Amniotic stem cell (primary cell): ENCODE measurements around the gene HHAT.
"Not testable (repeated sequence)": the region's sequence is repeated elsewhere in the genome, so short reads cannot be mapped to it uniquely, and the experiment has no call there.

Source experiments
- DNase-seq: peaks from one replicate; lab custom pipeline; 2025; lab: John Stamatoyannopoulos, UW

The HHAT gene

DNA sequence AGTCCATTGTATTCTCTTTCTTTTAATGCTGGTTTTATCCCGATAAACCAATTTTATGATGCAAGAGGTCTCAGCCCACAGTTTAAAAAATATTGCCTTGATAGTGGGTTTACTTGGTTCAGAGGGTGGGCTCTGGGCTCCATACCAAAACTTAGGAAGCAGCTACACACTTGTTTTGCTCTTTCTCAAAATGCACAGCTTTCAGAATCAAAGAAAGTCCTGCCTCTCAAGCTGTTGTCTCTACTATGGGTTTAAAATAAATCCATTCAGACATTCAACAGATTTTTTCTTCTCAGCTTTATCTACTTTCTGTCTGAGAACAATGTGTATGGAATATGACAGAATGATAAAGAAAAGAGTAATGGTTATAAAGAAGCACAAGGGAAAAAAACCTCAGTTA lies 14.8 kb upstream of the HHAT start:
- no peak for DNase-seq

DNA sequence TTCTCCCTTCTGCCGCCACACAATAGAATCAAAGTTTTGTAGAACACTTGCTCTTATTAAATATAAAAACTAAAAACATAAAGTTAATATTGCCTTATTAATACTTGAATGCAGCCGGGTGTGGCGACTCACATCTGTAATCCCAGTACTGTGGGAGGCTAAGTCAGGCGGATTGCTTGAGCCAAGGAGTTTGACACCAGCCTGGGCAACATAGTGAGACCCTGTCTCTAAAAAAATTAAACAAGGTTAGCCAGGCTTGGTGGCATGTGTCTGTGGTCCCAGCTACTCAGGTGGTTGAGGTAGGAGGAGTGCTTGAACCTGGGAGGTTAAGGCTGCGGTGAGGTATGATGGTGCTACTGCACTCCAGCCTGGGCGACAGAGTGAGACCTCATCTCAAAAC lies 13.2 kb upstream of the HHAT start:
- no peak for DNase-seq

DNA sequence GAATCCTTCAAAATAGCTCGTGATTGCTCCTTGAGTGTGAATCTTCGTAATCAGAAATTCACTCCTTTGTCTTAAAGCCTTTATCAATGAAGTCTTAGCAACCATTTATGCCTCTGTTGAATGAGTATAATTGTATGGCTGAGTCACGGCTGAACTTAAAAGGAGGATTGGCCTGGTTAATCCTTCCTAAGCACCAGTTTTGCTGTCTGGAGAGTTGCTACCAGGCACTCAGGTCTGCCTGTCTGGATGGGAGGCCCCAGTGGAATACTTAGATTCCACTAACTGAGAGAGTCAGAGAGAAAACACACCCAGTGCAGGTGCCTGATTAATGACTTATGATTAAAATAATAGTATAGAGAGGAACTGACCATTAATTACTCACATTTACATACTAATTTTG lies 7.6 kb upstream of the HHAT start:
- no peak for DNase-seq

DNA sequence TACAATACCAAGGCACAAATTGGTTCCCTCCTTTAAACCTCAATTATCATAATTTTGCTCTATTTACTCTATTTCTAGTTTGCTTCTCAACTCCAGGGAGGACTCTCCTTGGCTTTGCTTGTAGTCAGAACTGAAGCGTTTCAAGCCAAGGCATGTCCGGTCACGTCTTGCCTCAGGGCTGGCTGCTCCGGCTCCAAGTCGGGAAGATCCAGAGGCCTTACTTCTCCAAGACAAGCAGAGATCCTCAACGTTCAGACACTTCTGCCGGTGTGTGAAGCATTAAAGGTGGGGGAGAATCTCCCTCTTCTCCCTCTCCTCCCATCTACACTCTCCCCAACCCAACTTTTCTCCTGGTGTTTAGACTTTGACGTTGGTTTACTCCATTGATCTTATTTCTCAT lies 7.2 kb upstream of the HHAT start:
- no peak for DNase-seq

DNA sequence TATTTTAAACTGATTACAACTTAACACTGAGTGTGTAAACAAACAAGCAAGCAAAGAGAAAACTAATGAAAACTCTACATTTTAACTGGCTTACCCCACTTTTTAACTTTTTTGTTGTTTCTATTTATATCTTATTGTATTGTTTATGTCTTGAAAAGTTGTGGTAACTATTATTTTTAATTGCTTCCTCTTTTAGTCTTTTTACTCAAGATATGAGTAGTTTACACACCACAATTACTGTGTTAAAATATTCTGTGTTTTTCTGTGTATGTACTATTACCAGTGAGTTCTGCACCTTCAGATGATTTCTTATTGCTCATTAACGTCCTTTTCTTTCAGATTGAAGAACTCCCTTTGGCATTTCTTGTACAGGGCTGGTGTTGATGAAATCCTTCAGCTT lies 4.7 kb upstream of the HHAT start:
- DNase-seq: no peak

DNA sequence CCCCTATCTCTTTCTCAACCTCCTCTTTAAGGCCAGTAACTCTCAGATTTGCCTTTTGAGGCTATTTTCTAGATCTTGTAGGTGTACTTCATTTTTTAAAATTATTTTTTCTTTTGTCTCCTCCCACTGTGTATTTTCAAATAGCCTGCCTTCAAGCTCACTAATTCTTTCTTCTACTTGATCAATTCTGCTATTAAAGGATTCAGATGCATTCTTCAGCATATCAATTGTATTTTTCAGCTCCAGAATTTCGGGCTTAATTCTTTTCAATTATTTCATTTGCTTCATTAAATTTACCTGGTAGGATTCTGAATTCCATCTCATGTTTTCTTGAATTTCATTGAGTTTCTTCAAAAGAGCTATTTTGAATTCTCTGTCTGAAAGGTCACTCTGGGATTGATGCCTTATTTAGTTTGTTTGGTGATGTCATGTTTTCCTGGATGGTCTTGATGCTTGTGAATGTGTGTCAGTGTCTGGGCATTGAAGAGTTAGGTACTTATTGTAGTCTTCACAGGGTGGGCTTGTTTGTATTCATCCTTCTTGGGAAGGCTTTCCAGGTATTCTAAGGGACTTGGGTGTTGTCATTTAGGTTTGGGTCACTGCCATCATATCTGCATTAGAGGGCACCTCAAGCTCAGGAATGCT lies 3.6 kb upstream of the HHAT start:
- DNase-seq: no peak

DNA sequence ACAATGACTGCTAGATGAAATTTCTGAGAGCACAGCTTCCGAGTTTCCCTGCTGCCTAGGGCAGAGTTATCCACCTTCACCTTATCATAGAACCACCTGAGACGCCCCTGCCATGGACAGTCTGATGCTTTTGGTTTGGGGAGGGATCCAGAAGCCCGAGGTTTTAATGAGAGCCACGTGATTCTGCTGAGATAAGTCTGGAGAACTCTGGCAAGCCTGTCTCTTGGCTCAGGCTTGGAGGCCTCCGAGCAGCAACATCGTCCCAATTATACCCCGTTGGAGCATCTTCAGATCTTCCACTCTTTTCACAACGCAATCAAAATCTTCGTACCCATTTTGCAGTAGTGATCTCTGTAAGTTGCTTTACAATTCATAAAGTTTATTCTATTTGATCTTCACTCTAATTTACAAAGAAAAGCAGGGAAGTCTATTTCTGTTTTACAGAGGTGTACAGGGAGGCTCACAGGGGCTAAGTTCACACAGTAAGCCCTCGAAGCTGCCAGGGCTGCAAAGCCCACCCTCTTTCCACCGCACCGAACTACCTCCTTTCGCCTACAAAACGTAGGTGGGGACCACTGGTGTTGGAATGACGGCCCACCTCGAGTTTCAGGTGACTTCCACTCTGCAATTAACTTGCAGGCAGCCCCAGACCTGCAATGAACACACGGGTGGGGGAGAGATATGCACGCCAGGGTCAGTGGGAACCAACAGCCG lies 513 bp upstream of the HHAT start:
- no peak for DNase-seq

DNA sequence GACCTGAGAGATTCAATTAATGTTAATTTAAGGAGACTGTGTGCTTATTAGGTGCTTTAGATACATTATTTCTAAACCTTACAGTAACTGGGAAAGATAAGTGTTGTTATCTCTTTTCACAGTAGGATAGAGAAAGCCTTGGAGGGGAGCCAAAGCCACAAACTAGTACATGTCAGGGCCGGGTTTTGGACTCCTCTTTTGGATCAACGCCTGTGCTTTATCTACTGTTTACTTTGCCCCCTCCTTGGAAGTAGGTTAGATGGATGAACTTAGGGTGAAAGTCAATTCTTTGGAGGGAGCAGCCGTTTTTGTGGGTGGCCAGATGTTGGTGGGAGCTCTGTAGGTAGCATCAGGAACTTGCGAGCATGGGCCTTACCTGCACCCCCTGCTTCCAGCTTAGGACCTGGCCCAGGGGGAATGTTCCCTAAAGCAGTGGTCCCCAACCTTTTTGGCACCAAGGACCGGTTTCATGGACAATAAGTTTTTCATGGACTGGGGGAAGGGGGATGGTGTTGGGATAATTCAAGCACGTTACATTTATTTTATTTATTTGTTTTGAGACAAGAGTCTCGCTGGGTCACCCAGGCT lies 1.7 kb downstream of the HHAT start:
- DNase-seq: no peak

DNA sequence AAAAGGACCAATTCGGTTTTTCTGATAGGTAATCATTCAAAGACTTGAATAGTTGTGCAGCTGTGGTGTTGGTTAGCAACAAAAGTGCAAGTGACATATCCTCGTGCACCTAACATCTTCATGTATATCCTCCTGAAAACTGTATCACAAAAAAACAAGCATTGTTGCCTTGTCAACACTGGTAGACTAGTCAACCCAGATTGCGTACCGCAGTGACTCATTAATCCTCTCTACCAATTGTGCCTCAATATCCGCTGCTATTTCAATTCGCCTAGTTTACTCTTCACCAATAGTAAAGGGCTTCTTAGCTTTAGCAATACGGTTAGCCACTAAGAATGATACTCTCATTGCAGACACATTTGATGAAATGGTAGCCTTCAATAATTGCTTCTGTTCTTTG lies 3.5 kb downstream of the HHAT start:
- DNase-seq: no peak

DNA sequence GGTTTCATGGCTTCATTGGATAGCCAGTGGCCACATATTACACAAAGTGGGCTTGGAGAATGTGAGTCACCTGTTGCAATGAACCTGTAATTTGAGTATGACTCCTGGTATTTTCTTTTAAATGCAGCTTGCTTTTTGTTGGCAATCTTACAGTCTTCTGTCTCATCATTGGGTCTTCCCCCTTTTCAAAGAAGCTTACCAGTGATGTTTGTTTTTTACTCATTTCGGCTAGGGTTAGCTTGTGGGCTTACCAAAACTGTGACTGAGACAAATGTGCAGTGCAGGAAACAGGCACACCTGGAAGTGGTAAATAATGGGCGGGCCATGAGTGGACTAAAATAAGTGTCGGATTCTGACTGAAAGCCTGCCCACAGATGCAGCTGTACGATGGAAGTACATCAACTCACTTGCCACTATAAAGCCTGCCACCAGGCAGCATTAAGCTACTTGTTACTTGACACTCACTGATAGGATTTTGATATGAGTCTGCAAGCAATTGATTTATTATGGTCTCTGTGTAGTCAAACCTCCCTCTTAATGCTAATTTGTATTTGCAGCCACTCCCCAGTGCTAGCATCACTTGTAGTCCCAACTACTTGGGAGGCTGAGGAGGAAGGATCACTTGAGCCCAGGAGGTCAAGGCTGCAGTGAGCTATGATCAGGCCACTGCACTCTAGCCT lies 4.2 kb downstream of the HHAT start:
- DNase-seq: no peak

DNA sequence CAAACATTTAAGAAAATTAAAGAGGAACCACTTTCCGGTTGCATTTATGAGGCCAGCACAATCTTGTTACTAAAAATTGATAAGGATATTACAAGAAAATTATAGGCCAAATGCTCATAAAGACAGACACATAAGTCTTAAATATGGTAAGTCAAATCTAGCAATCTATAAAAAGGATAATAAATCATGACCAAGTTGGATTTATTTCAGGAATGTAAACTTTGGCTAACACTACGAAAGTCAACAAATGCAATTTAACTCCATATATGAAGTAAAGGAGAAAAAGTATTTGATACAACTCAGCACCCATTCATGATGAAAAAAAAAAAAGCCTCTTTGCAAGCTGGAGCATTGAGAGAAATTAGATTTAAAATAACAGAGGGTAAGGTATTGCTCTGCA lies 6.3 kb downstream of the HHAT start:
- no peak for DNase-seq

DNA sequence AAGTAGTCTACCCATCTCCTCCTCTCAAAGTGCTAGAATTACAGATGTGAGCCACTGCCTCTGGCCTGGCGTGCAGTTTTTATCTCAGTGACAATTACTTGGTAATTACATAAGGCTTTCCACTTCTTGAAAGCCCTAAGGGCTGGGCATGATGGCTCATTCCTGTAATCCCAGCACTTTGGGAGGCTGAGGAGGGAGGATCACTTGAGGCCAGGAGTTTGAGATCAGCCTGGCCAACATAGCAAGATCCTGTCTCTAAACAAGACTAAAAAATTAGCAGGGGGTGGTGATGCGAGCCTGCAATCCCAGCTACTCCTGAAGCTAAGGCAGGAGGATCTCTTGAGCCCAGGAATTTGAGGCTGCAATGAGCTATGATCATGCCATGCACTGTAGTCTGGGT lies 7.7 kb downstream of the HHAT start:
- no peak for DNase-seq

DNA sequence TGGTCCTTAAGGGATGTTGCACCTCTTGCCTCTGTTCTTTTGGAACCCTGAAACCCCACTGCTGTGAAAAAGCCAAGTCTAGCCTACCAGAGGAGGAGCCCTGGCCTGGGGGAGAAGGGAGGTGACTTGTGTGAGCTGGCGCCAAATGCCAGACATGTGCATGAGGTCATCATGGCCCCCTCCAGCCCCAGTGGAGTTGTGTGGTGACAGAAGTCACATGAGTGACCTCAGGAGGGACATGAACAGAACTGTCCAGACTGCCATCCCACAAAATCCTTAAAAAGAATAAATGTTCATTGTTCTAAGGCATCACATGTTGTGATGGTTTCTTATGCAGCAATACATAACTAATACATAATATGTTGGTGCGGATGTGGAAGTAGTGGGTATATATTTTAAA lies 10.8 kb downstream of the HHAT start:
- no peak for DNase-seq

DNA sequence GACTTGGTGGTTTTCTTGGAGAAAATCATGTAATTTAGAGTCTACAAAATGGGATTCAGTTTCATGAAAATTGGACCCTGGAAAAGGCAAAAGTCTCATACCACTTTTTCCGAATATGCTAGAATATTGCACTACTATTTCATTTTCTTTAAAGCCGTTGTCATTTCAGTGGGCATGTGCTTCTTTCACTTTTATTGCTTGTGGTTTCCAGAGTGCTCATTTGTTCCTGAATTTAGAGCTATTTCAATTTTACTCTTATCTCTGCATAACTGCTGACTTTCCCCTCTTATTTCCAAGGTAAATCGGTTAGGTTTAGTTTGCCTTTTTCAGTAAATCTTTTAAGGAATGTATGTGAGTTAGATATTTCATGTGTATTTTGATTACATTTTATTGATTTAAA lies 11.6 kb downstream of the HHAT start:
- DNase-seq: no peak

DNA sequence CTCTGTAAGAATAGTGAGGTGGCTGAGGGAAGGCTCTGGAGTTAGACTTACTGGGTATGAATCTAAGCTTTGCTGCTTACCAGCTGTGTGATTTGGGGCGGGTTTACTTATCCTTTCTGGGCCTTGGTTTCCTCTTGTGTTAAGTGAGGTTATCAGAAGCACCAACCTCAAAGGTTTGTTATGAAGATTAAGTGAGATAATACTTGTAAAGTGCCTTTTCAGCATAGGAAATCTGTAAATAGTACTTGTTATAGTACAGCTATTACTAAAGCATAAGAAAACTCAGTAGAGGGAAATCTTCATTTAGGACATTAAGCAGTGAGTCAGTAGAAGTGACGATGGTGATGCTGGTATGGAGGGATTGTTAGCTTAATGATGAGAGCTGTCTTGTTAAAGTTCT lies 12.1 kb downstream of the HHAT start:
- DNase-seq: no peak

DNA sequence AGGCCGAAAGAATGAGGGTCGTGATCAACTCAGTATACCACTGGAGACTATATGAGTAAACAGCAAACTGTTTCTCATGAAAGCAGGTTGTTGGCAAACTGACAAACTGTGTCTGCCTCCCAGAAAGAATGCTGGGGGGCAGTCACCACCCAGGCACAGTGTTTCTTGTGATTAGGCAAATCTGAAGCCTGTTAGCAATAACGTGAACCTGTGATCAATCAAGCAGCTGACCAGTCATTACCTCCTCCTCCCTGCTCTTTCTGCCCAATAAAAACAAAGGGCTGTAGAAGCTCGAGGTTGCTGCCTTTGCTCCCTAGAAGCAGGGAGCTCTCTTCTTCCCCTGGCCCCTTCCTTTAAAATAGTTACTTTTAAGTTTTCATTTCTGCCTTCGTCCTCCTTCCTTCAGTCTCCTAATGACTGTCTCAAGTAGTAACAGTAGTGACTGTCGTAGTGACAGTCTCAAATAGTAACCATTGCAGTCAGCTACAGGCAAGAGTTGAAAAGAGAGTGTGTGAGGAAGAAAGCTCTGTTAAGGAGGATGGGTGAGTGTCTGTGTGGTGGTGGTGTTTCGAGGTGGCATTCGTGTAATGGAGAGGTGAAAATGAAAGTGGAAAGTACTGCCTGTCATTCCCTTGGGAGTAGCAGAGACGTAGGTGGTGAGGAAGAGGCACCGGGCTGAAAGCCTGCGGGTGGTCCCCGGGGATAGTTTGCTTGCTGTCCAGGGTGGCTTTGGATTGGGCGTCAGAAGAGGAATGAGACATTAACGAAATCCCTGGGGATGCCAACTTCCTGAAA lies 14.5 kb downstream of the HHAT start:
- DNase-seq: no peak

DNA sequence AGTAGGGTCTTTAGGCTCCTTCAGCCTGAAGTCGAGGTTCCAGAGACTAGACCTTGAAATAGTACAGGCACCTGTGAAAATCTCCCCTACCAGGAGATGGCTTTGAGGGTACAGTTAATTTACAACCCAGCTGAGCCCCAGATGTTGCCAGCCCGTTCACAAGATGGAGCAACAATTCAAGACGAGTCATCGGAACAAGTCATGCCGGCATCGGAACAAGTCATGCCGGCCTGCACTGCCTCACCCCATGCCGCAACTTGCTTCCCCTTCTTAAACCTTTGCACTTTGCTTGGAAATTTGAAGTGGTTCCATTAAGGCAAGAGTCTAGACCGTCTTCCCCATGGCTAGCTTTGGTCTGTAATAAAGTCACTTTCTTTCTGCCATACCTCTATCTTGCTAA lies 16.0 kb downstream of the HHAT start:
- DNase-seq: no peak

DNA sequence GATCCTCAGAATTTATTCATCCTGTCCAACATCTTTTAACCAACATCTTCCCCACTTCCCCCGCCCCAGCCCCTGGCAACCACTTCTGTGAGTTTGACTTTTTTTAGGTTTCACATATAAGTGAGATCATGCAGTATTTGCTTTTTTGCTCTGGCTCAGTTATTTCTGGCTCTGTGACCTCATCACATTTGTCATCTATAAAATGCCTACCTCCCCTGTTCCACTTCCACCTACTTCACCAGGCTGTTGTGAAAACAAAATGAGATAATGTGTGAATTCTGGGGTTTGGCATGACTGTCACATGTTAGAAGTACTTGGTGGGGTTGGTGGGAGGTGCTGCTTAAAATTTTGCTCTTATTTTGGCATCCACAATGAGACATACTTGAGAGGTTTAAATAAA lies 18.4 kb downstream of the HHAT start:
- no peak for DNase-seq

DNA sequence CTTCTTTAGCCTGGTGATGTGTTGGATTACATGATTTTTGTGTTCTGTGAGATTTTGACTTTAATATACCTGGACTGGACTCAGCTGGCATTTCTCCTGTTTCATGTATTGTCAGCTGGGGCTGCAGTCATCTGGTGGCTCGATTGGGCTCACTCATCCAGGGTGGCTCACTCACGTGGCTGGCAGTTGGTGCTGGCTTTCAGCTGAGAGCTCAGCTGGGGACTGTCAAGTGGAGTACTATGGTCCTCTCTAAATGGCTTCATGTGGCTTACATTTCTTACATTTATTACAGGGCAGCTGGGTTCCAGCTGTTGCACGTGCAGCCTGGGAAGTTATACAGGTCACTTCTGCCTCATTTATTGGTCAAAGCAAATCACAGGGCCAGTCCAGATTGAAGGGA lies 22.8 kb downstream of the HHAT start:
- DNase-seq: no peak

DNA sequence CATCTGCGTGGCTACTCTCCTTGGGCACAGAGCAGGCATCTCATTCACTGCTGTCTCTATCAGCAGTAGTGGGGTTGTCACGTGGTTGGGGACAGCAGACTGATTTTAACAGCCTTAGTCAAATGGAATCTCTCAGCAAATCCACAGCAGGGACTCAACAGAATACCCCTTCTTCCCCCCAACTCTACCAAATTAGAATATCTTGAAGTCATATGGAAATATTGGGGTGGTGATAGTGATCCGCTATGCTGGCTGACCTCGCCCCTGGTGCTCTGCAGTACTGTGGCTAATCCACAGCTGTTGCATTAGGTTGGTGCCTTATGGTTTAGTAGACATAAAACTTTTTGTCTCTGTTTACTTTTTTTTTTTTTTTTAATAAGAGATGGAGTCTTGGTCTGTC lies 23.9 kb downstream of the HHAT start:
- DNase-seq: no peak

DNA sequence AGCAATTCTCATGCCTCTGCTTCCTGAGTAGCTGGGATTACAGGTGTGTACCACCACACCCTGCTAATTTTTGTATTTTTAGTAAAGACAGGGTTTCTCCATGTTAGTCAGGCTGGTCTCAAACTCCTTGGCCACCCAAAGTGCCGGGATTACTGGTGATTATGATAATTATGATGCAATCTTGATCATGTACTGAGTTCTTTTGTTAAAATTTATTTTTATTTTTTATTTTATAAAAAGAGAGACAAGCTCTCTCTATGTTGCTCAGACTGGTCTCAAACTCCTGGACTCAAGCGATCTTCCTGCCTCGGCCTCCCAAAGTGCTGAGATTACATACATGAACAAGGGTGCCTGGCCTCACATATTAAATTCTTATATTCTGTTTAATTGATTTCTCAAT lies 25.6 kb downstream of the HHAT start:
- not testable (repeated sequence) for DNase-seq

DNA sequence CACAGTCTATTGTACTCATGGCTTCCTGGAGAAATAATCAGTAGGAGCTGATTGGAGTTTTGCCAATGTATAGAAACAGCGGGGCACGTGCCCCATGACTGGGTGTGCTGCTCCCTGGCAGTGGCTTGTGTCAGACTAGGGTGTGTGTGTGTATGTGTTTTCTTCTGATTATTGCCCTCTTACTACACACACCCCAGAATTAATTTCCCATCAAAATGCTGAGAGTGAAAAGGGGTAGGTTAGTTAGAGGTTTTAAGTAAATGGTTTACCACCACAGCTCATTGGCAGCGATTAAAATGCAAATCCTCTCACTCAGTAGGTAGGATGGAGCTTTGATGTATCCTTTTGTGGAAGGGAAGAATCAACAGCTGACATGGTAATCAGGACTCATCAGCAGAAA lies 29.9 kb downstream of the HHAT start:
- DNase-seq: no peak
